K562 (cell line): ENCODE results near the gene MUC5B. TPM values are rescaled to one million over a fixed set of nuclear protein-coding genes. Genes with fewer than 3 reads are reported as not detected.

ENCODE experiments used
- ARHGAP35 ChIP-seq: fragments of 450-650 bp; IDR thresholded peaks from 2 replicates; pipeline ENCODE4 v1.6.1; 2018; ENCODE audit not compliant: partially characterized antibody
- ERF ChIP-seq: fragments of 450-650 bp; formaldehyde crosslinking; IDR thresholded peaks from 2 replicates; pipeline ENCODE4 v1.4.0; 2020; ENCODE audit warnings: mild to moderate bottlenecking, mixed read lengths
- FOXK2 ChIP-seq, 2 experiments: fragments of 450-650 bp; IDR thresholded peaks in 1 of 2; conservative IDR thresholded peaks in 1 of 2; 2 replicates each; pipeline ENCODE4 v1.6.1; 2016; ENCODE audit warnings: low read depth in 2 of 2, mild to moderate bottlenecking in 1 of 2
- MED1 ChIP-seq: sonication (generic); formaldehyde crosslinking; IDR thresholded peaks from 2 replicates; pipeline ENCODE4 v1.8.1; 2023; ENCODE audit warnings: missing genetic modification reagents, borderline replicate concordance
- NONO ChIP-seq, 2 experiments: fragments of 200-400 bp in 1 of 2; fragments of 450-650 bp in 1 of 2; formaldehyde crosslinking in 1 of 2; IDR thresholded peaks; 2 replicates each; pipeline ENCODE4 v1.6.1; 2017; ENCODE audit warnings: low read depth in 2 of 2, mild to moderate bottlenecking in 2 of 2, moderate library complexity in 2 of 2, low read length in 1 of 2
- NR2F6 ChIP-seq: fragments of 450-650 bp; formaldehyde crosslinking; IDR thresholded peaks from 2 replicates; pipeline ENCODE4 v1.4.0; 2020; ENCODE audit warnings: mild to moderate bottlenecking
- RB1 ChIP-seq: fragments of 450-650 bp; IDR thresholded peaks from 2 replicates; pipeline ENCODE4 v1.6.1; 2017; ENCODE audit warnings: low read depth, mild to moderate bottlenecking
- REST ChIP-seq, 2 experiments: fragments of 450-650 bp; formaldehyde crosslinking in 1 of 2; IDR thresholded peaks; 2 replicates each; pipeline versions ENCODE4 v1.4.0 to v1.6.1; 2014 to 2020; ENCODE audit warnings: mild to moderate bottlenecking in 2 of 2, borderline replicate concordance in 1 of 2, low read depth in 1 of 2
- SIN3A ChIP-seq, 2 experiments: fragments of 150-350 bp in 1 of 2; IDR thresholded peaks; 2 replicates each; pipeline ENCODE4 v1.6.1; 2011 to 2016; ENCODE audit warnings: borderline replicate concordance in 2 of 2, low read depth in 2 of 2, low read length in 2 of 2, mild to moderate bottlenecking in 2 of 2, moderate library complexity in 2 of 2; ENCODE audit not compliant: control insufficient read depth in 1 of 2
- SP1 ChIP-seq: sonication (generic); formaldehyde crosslinking; IDR thresholded peaks from 2 replicates; pipeline ENCODE4 v1.8.1; 2022; ENCODE audit warnings: mild to moderate bottlenecking, missing genetic modification reagents
- STAT5A ChIP-seq: IDR thresholded peaks from 2 replicates; pipeline ENCODE4 v1.6.1; 2012; ENCODE audit warnings: low read length, inconsistent platforms, borderline replicate concordance
- XRCC5 ChIP-seq: fragments of 200-400 bp; formaldehyde crosslinking; IDR thresholded peaks from 2 replicates; pipeline ENCODE4 v1.6.1; 2017; ENCODE audit warnings: low read depth, mild to moderate bottlenecking, low read length
- ZNF436 ChIP-seq: fragments of 250-450, 450-650 bp; sonication (Bioruptor Pico); formaldehyde crosslinking; IDR thresholded peaks from 2 replicates; pipeline ENCODE4 v1.7.0; 2020; ENCODE audit warnings: mild to moderate bottlenecking
- ZNF449 ChIP-seq: fragments of 250-450 bp; sonication (Bioruptor Pico); IDR thresholded peaks from 2 replicates; pipeline ENCODE4 v1.8.0; 2022; ENCODE audit warnings: moderate library complexity, mild to moderate bottlenecking, inconsistent platforms
- ZNF561 ChIP-seq: fragments of 450-650 bp; formaldehyde crosslinking; conservative IDR thresholded peaks from 2 replicates; pipeline ENCODE4 v1.4.0; 2020; ENCODE audit warnings: mild to moderate bottlenecking, moderate library complexity
- ZNF740 ChIP-seq, 3 experiments: fragments of 200-800 bp in 1 of 3; sonication (Bioruptor generic) in 1 of 3; sonication (generic) in 1 of 3; formaldehyde crosslinking in 1 of 3; IDR thresholded peaks; 2 replicates each; pipeline versions ENCODE4 v1.6.1 to v1.8.0; 2016 to 2022; ENCODE audit warnings: mild to moderate bottlenecking in 2 of 3, missing compliant biosample characterization in 2 of 3, missing genetic modification characterization in 2 of 3, missing genetic modification reagents in 1 of 3
- polyA plus RNA-seq, 8 experiments: library from polyadenylated mRNA; depleted of rRNA in 4 of 8; stranded (reverse) in 5 of 8; unstranded in 3 of 8; fragments of >200 nt; fragmentation: Nextera tagmentation in 2 of 8; fragmentation: Illumina TruSeq in 1 of 8; extraction: Ambion mirVana in 2 of 8; extraction: Trizol in 1 of 8; gene quantifications; 2 replicates each; pipeline versions ENCODE4 v1.2.1 to v1.2.3, GENCODE V29; 2011 to 2014; ENCODE audit warnings: inconsistent platforms in 1 of 8, missing spikeins in 1 of 8
- total RNA-seq, 7 experiments: library from RNA; depleted of rRNA in 6 of 7; stranded (reverse); fragments of >200 nt in 6 of 7; fragmentation: Illumina TruSeq in 2 of 7; extraction: Trizol in 2 of 7; gene quantifications; 2 replicates each; pipeline versions ENCODE4 v1.2.1 to v1.2.3, GENCODE V29; 2011 to 2021; ENCODE audit warnings: low replicate concordance in 1 of 7

MUC5B gene
- total and polyA plus RNA-seq, 9 of the 15 experiments (the other 6 are each of a cell fraction or from before 2014, with no cell fraction given) = 0.04 to 0.95 TPM; not detected in 7

- peak; percentile 67 for TF ChIP-seq REST (IDR thresholded peaks at IDR 0.05; ENCODE audit: borderline replicate concordance)
- TF ChIP-seq REST (CRISPR knock-in tag; IDR thresholded peaks at IDR 0.05; ENCODE audit: low read depth) = no peak
- TF ChIP-seq ZNF449 (CRISPR knock-in tag) = no peak
- no peak for TF ChIP-seq XRCC5
- TF ChIP-seq FOXK2 (conservative IDR thresholded peaks at IDR 0.05 in 1 of 2, IDR thresholded peaks at IDR 0.05 in 1 of 2; ENCODE audit: low read depth in 2 of 2) = no peak
- no peak for TF ChIP-seq MED1
- TF ChIP-seq NONO (IDR thresholded peaks at IDR 0.05; ENCODE audit: low read depth in 2 of 2, low read length in 1 of 2) = no peak
- no peak for TF ChIP-seq ARHGAP35
- no peak for TF ChIP-seq ZNF561 (CRISPR knock-in tag)
- no peak for TF ChIP-seq ZNF740 (CRISPR knock-in tag; IDR thresholded peaks at IDR 0.05)
- TF ChIP-seq ZNF740 (tag; IDR thresholded peaks at IDR 0.05) = no peak
- no peak for TF ChIP-seq ERF (CRISPR knock-in tag)
- TF ChIP-seq SIN3A (IDR thresholded peaks at IDR 0.05; ENCODE audit: borderline replicate concordance in 2 of 2, control insufficient read depth in 1 of 2, low read depth in 2 of 2, low read length in 2 of 2) = no peak
- TF ChIP-seq RB1 = peak; percentile 57; the same call in 1 of the 2 replicates
- no peak for TF ChIP-seq ZNF436 (CRISPR knock-in tag)
- no peak for TF ChIP-seq STAT5A
- no peak for TF ChIP-seq NR2F6 (CRISPR knock-in tag)
- TF ChIP-seq SP1 (CRISPR knock-in tag) = no peak
These were observed 19.9 kb upstream of the MUC5B start (continued) for GRCh38 chr11:1202776-1203504.
